ENCODE data around the gene SUFU. TPM values are rescaled to one million over a fixed set of nuclear protein-coding genes. Genes with fewer than 3 reads are reported as not detected.
A peak's percentile ranks its signal among the peaks of the same experiment; 100 is the strongest.

The SUFU gene
- total RNA-seq, 1 donor from 2014 or later, result 4.2 TPM

- H3K9me3 ChIP-seq (ENCODE audit: control insufficient read depth in 3 of 3, low read length in 3 of 3), result no peaks in the 10 kb centered on the region
- no peak overlapping the region for H3K4me3 ChIP-seq (ENCODE audit: low read length in 3 of 3)
- H3K27ac ChIP-seq (ENCODE audit: low read depth, low read length), result peak overlapping the region; percentile 21
- H3K9ac ChIP-seq (ENCODE audit: low read depth in 1 of 3, low read length in 3 of 3), result no peak overlapping the region
- H3K36me3 ChIP-seq (ENCODE audit: control insufficient read depth in 3 of 3, insufficient read depth in 3 of 3, low read length in 3 of 3), result peaks cover 0 to 3% (median 0%) of the 10 kb centered on the region in 3 donors
- H3K4me1 ChIP-seq (ENCODE audit: control insufficient read depth in 3 of 3, insufficient read depth in 3 of 3, low read length in 3 of 3), result peaks cover 45 to 58% (median 56%) of the 10 kb centered on the region in 3 donors
- H3K27me3 ChIP-seq (ENCODE audit: control insufficient read depth in 3 of 3, insufficient read depth in 3 of 3, low read length in 3 of 3), result no peaks in the 10 kb centered on the region
These were observed 107.8 kb downstream of the SUFU start for GRCh38 chr10:102611514-102612087.

DNA sequence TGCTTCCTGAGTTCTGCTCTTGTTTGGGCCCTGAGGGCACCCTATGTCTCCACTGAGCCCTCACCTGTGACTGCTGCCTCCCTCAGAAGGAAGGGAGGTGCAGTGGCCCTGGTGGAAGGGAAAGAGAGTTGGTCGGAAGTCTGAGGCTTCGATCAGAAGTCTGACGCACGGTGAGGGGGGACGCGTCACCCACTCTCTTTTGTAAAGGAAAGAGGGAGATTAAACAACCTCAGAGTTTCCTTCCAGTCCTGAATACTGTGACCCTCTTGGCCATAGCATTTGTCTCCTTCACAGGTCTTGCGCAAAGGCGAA lies 109.1 kb downstream of the SUFU start:
- H3K9me3 ChIP-seq (ENCODE audit: control insufficient read depth in 3 of 3, low read length in 3 of 3), result no peaks in the 10 kb centered on the region
- peaks cover 58 to 72% (median 70%) of the 10 kb centered on the region in 3 donors for H3K4me1 ChIP-seq (ENCODE audit: control insufficient read depth in 3 of 3, insufficient read depth in 3 of 3, low read length in 3 of 3)
- no peaks in the 10 kb centered on the region for H3K27me3 ChIP-seq (ENCODE audit: control insufficient read depth in 3 of 3, insufficient read depth in 3 of 3, low read length in 3 of 3)
- no peak overlapping the region for H3K9ac ChIP-seq (ENCODE audit: low read depth in 1 of 3, low read length in 3 of 3)
- no peak overlapping the region for H3K4me3 ChIP-seq (ENCODE audit: low read length in 3 of 3)
- peaks cover 0 to 11% (median 0%) of the 10 kb centered on the region in 3 donors for H3K36me3 ChIP-seq (ENCODE audit: control insufficient read depth in 3 of 3, insufficient read depth in 3 of 3, low read length in 3 of 3)
- H3K27ac ChIP-seq (ENCODE audit: low read depth, low read length), result no peak overlapping the region

DNA sequence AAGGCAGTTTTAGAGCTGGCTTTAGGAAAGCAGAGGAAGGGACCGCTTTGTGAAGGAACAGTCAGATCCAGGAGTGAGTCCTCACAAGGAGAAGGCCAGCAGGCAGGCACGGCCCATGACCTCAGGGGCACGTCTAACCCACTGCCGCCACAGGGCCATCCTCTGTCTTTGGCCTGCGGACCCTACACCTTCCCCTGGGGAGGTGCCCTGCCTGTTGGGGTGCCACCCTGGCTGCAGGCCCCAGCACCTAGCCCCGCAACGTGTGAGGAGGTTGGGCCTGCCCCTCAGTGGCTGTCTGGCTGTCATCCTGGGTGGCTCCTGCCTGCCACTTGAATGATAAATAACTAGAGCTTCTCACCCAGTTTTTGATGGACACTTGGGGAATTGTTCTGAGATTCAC lies 109.5 kb downstream of the SUFU start:
- no peak overlapping the region for H3K4me3 ChIP-seq (ENCODE audit: low read length in 3 of 3)
- no peak overlapping the region for H3K27ac ChIP-seq (ENCODE audit: low read depth, low read length)
- no peaks in the 10 kb centered on the region for H3K9me3 ChIP-seq (ENCODE audit: control insufficient read depth in 3 of 3, low read length in 3 of 3)
- no peaks in the 10 kb centered on the region for H3K27me3 ChIP-seq (ENCODE audit: control insufficient read depth in 3 of 3, insufficient read depth in 3 of 3, low read length in 3 of 3)
- H3K9ac ChIP-seq (ENCODE audit: low read depth in 1 of 3, low read length in 3 of 3), result peak overlapping the region in 1 of 3 donors; percentile 50
- H3K4me1 ChIP-seq (ENCODE audit: control insufficient read depth in 3 of 3, insufficient read depth in 3 of 3, low read length in 3 of 3), result peaks cover 60 to 75% (median 73%) of the 10 kb centered on the region in 3 donors
- H3K36me3 ChIP-seq (ENCODE audit: control insufficient read depth in 3 of 3, insufficient read depth in 3 of 3, low read length in 3 of 3), result peaks cover 0 to 12% (median 0%) of the 10 kb centered on the region in 3 donors

DNA sequence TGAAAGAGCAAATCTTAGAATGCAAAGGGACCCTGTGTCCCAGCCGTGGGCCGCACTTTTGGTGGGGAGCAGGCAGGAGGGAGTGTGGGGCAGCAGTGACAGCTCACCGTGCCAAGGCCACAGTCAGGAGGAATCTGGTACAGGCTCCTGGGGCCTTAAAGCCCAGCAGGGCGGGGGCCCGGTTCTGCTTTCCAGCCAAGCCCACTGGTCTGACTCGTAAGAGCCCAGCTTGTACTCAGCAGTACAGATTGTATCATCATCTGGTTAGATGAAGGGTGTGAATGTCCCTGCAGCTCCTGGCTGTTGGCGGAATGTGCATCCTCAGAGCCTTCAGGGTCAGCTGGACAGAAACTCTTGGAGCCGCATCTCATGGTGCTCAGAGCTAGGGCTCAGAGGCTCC lies 110.0 kb downstream of the SUFU start:
- Histone ChIP-seq H3K4me1 (ENCODE audit: control insufficient read depth in 3 of 3, insufficient read depth in 3 of 3, low read length in 3 of 3) (peaks cover 60 to 80% (median 78%) of the 10 kb centered on the region in 3 donors), H3K9me3 (ENCODE audit: control insufficient read depth in 3 of 3, low read length in 3 of 3) (no peaks in the 10 kb centered on the region), H3K36me3 (ENCODE audit: control insufficient read depth in 3 of 3, insufficient read depth in 3 of 3, low read length in 3 of 3) (peaks cover 0 to 12% (median 0%) of the 10 kb centered on the region in 3 donors), H3K27me3 (ENCODE audit: control insufficient read depth in 3 of 3, insufficient read depth in 3 of 3, low read length in 3 of 3) (no peaks in the 10 kb centered on the region), H3K4me3 (ENCODE audit: low read length in 3 of 3) (no peak overlapping the region), H3K27ac (ENCODE audit: low read depth, low read length) (no peak overlapping the region), H3K9ac (ENCODE audit: low read depth in 1 of 3, low read length in 3 of 3) (peak overlapping the region in 2 of 3 donors; percentile 50 to 55)

DNA sequence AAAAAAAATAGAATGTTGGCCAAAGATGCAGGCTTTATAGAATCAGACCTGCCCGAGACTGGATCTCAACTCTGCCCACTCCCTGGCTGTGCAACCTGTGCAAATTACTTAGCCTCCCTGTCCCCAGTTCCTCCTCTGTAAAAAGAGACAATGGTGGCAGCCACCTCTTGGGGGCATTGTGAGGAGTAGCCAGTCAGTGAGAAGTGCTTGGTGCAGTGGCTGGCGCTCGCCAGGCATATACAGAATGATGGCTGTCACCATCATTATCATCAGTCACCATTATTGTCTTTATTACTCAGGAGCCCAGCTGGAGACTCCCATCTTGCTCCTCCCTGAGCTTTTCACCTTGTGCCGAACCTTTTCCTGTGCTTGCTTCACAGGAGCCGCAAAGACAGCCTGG lies 111.1 kb downstream of the SUFU start:
- Histone ChIP-seq H3K4me1 (ENCODE audit: control insufficient read depth in 3 of 3, insufficient read depth in 3 of 3, low read length in 3 of 3) (peaks cover 71 to 91% (median 85%) of the 10 kb centered on the region in 3 donors), H3K9ac (ENCODE audit: low read depth in 1 of 3, low read length in 3 of 3) (peak overlapping the region in 1 of 3 donors; percentile 33), H3K9me3 (ENCODE audit: control insufficient read depth in 3 of 3, low read length in 3 of 3) (no peaks in the 10 kb centered on the region), H3K36me3 (ENCODE audit: control insufficient read depth in 3 of 3, insufficient read depth in 3 of 3, low read length in 3 of 3) (peaks cover 0 to 12% (median 0%) of the 10 kb centered on the region in 3 donors), H3K27ac (ENCODE audit: low read depth, low read length) (peak overlapping the region; percentile 69), H3K27me3 (ENCODE audit: control insufficient read depth in 3 of 3, insufficient read depth in 3 of 3, low read length in 3 of 3) (no peaks in the 10 kb centered on the region), H3K4me3 (ENCODE audit: low read length in 3 of 3) (no peak overlapping the region)

DNA sequence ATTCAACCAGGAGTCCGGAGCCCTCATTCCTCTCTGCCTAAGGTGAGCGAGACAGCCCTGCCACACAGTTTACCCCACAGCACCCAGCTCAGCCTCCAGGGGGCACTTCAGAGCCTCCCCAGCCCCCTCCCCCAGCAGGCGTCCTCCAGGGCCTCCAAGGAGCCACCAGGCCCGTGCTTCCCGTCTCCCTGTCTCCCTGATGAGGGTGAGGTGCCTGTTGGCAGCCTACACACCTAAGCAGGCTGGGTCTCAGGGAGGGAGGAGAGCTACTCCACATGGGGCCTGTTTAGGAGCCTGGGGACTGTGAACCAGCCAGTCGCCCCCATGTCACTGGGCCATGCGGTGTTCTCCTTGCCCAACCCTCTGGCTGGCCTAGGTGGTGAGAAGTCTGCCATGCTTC lies 111.6 kb downstream of the SUFU start:
- Histone ChIP-seq H3K4me3 (ENCODE audit: low read length in 3 of 3) (peak overlapping the region in 2 of 3 donors; percentile 11 to 13), H3K27me3 (ENCODE audit: control insufficient read depth in 3 of 3, insufficient read depth in 3 of 3, low read length in 3 of 3) (no peaks in the 10 kb centered on the region), H3K9ac (ENCODE audit: low read depth in 1 of 3, low read length in 3 of 3) (peak overlapping the region in 2 of 3 donors; percentile 40 to 70), H3K27ac (ENCODE audit: low read depth, low read length) (peak overlapping the region; percentile 69), H3K9me3 (ENCODE audit: control insufficient read depth in 3 of 3, low read length in 3 of 3) (no peaks in the 10 kb centered on the region), H3K36me3 (ENCODE audit: control insufficient read depth in 3 of 3, insufficient read depth in 3 of 3, low read length in 3 of 3) (peaks cover 0 to 12% (median 0%) of the 10 kb centered on the region in 3 donors), H3K4me1 (ENCODE audit: control insufficient read depth in 3 of 3, insufficient read depth in 3 of 3, low read length in 3 of 3) (peaks cover 76 to 94% (median 88%) of the 10 kb centered on the region in 3 donors)

DNA sequence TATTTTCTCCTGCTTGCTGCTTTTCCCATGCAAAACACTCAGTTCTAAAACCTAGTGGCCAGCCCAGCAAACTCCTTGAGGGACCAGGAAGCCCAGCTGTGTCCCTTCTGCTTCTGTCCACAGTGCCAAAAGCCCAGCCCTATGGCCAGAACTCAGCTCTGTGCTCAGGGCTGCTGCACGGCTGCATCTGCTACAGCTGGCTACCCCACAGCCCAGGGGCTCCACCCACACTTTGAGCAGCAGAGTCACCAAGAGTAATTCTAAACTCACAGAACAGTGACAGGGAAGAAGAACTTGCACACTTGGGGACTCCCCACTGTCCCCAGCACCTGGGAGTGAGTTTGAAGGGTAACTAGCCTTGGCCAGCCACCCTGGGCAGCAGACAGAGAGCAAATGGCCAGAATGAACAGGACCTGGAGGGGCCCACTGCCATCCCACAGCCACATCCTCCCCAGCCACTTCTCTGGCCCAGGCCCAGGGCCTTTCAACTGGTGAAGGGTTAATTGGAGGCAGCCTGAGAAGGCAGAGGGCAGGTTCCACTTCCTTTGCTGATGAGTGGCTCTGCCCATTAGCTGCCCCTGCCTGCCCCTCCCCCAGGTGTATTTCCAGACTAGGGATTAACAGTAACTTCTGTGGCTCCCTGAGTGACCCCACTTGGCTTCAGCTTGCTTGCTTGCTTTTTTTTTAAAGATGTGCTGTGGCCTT lies 112.4 kb downstream of the SUFU start:
- peaks cover 80 to 94% (median 88%) of the 10 kb centered on the region in 3 donors for H3K4me1 ChIP-seq (ENCODE audit: control insufficient read depth in 3 of 3, insufficient read depth in 3 of 3, low read length in 3 of 3)
- peak overlapping the region; percentile 69 for H3K27ac ChIP-seq (ENCODE audit: low read depth, low read length)
- H3K27me3 ChIP-seq (ENCODE audit: control insufficient read depth in 3 of 3, insufficient read depth in 3 of 3, low read length in 3 of 3), result no peaks in the 10 kb centered on the region

DNA sequence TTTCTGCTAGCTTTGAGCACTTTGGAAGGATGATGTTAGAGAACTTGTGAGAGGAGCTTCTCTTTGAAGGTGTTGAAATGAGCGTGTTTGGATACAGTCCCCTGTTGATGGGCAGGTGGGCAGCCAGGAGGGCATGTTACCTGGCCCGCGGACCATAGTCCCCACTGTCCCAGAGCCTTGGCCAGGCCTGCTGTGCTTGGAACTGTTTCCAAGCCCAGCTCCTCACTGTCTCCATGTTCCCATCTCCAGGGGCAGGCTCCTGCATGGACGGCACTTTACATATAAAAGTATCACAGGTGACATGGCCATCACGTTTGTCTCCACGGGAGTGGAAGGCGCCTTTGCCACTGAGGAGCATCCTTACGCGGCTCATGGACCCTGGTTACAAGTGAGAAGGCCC lies 113.3 kb downstream of the SUFU start:
- Histone ChIP-seq H3K4me3 (ENCODE audit: low read length in 3 of 3) (no peak overlapping the region), H3K9me3 (ENCODE audit: control insufficient read depth in 3 of 3, low read length in 3 of 3) (no peaks in the 10 kb centered on the region), H3K27ac (ENCODE audit: low read depth, low read length) (peak overlapping the region; percentile 69), H3K36me3 (ENCODE audit: control insufficient read depth in 3 of 3, insufficient read depth in 3 of 3, low read length in 3 of 3) (peaks cover 0 to 12% (median 0%) of the 10 kb centered on the region in 3 donors), H3K27me3 (ENCODE audit: control insufficient read depth in 3 of 3, insufficient read depth in 3 of 3, low read length in 3 of 3) (no peaks in the 10 kb centered on the region), H3K9ac (ENCODE audit: low read depth in 1 of 3, low read length in 3 of 3) (peak overlapping the region in 1 of 3 donors; percentile 70), H3K4me1 (ENCODE audit: control insufficient read depth in 3 of 3, insufficient read depth in 3 of 3, low read length in 3 of 3) (peaks cover 82 to 94% (median 90%) of the 10 kb centered on the region in 3 donors)

More for the DNA sequence above, 112.4 kb downstream of the SUFU start:
- peak overlapping the region in 2 of 3 donors; percentile 47 to 70 for H3K9ac ChIP-seq (ENCODE audit: low read depth in 1 of 3, low read length in 3 of 3)
- peak overlapping the region in 2 of 3 donors; percentile 17 to 35 for H3K4me3 ChIP-seq (ENCODE audit: low read length in 3 of 3)
- H3K36me3 ChIP-seq (ENCODE audit: control insufficient read depth in 3 of 3, insufficient read depth in 3 of 3, low read length in 3 of 3), result peaks cover 0 to 12% (median 0%) of the 10 kb centered on the region in 3 donors
- no peaks in the 10 kb centered on the region for H3K9me3 ChIP-seq (ENCODE audit: control insufficient read depth in 3 of 3, low read length in 3 of 3)

- Histone ChIP-seq H3K27ac (ENCODE audit: low read depth, low read length) (peak overlapping the region; percentile 69), H3K36me3 (ENCODE audit: control insufficient read depth in 3 of 3, insufficient read depth in 3 of 3, low read length in 3 of 3) (peaks cover 0 to 12% (median 0%) of the 10 kb centered on the region in 3 donors), H3K4me3 (ENCODE audit: low read length in 3 of 3) (no peak overlapping the region), H3K27me3 (ENCODE audit: control insufficient read depth in 3 of 3, insufficient read depth in 3 of 3, low read length in 3 of 3) (no peaks in the 10 kb centered on the region), H3K9me3 (ENCODE audit: control insufficient read depth in 3 of 3, low read length in 3 of 3) (no peaks in the 10 kb centered on the region), H3K4me1 (ENCODE audit: control insufficient read depth in 3 of 3, insufficient read depth in 3 of 3, low read length in 3 of 3) (peaks cover 80 to 90% (median 86%) of the 10 kb centered on the region in 3 donors), H3K9ac (ENCODE audit: low read depth in 1 of 3, low read length in 3 of 3) (peak overlapping the region in 1 of 3 donors; percentile 36)
These were observed 114.0 kb downstream of the SUFU start for GRCh38 chr10:102617816-102618215.
